ENCODE results near the gene BBS5.

DNA sequence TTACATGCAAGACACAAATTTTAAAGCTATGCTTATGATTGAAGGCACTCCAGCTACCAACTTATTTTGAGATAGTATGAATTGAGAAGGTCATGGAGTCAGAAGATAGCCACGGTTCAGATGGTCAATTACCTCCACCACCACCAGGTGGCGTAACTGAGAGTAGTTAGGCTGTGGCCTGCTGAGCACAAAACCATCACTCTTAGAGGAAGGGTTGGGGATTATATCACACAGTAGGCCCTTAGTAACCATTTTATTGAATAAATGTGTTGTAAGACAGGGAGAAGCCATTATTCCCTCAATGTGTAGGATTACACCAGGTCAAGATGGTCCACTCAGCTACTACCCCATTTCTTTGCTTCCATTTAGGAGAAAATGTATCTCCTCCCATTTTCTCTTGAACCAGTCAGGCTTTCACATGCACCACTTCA is 49.0 kb downstream of the BBS5 start:
- TF ChIP-seq, protein P1, sequence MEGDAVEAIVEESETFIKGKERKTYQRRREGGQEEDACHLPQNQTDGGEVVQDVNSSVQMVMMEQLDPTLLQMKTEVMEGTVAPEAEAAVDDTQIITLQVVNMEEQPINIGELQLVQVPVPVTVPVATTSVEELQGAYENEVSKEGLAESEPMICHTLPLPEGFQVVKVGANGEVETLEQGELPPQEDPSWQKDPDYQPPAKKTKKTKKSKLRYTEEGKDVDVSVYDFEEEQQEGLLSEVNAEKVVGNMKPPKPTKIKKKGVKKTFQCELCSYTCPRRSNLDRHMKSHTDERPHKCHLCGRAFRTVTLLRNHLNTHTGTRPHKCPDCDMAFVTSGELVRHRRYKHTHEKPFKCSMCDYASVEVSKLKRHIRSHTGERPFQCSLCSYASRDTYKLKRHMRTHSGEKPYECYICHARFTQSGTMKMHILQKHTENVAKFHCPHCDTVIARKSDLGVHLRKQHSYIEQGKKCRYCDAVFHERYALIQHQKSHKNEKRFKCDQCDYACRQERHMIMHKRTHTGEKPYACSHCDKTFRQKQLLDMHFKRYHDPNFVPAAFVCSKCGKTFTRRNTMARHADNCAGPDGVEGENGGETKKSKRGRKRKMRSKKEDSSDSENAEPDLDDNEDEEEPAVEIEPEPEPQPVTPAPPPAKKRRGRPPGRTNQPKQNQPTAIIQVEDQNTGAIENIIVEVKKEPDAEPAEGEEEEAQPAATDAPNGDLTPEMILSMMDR (IDR thresholded peaks at IDR 0.05; ENCODE audit: low read depth, low read length), result peak; percentile 90
- TF ChIP-seq, protein P2, sequence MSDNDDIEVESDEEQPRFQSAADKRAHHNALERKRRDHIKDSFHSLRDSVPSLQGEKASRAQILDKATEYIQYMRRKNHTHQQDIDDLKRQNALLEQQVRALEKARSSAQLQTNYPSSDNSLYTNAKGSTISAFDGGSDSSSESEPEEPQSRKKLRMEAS (IDR thresholded peaks at IDR 0.05; ENCODE audit: low read depth, low read length), result no peak
- TF ChIP-seq POLR2A (IDR thresholded peaks at IDR 0.05; ENCODE audit: extremely low read depth, insufficient read length) (no peak), MYC (IDR thresholded peaks at IDR 0.05; ENCODE audit: low read depth, low read length) (no peak)
